ENCODE measurements around the gene SLC5A2.

SLC5A2 gene

GRCh38 chr16:31508706-31509195 is 25.8 kb downstream of the SLC5A2 start:
- no peaks in the 10 kb centered on the region for H3K9me3 ChIP-seq (ENCODE audit: insufficient read depth, low read length)
- H3K4me2 ChIP-seq (ENCODE audit: low read length): peak overlapping the region; percentile 71
- peak overlapping the region; percentile 65 for H2AFZ ChIP-seq (ENCODE audit: low read depth, low read length)
- no peaks in the 10 kb centered on the region for H3K27me3 ChIP-seq (ENCODE audit: low read depth, low read length)
- H3K4me3 ChIP-seq (ENCODE audit: low read length): peak overlapping the region; percentile 81
- peaks cover 30% of the 10 kb centered on the region for H3K4me1 ChIP-seq (ENCODE audit: low read length)
- H4K20me1 ChIP-seq (ENCODE audit: insufficient read depth, low read length): peaks cover 6% of the 10 kb centered on the region; the same call in 1 of the 2 replicates
- H3K27ac ChIP-seq (ENCODE audit: low read length): peak overlapping the region; percentile 33
- peak overlapping the region; percentile 79 for H3K9ac ChIP-seq (ENCODE audit: low read length)
- TF ChIP-seq CTCF (IDR thresholded peaks at IDR 0.05; ENCODE audit: low read depth, low read length) (no peak), EZH2phosphoT487 (IDR thresholded peaks at IDR 0.05; ENCODE audit: low read depth) (no peak)
- peaks cover 4% of the 10 kb centered on the region for H3K36me3 ChIP-seq (replicated peaks; ENCODE audit: low read depth, low read length)
- peaks cover 25% of the 10 kb centered on the region for H3K79me2 ChIP-seq (ENCODE audit: low read length)

- Histone ChIP-seq H3K9ac (ENCODE audit: low read length) (no peak overlapping the region), H3K4me1 (ENCODE audit: low read length) (peaks cover 8% of the 10 kb centered on the region), H3K4me3 (ENCODE audit: low read length) (no peak overlapping the region), H3K4me2 (ENCODE audit: low read length) (no peak overlapping the region), H3K79me2 (ENCODE audit: low read length) (peaks cover 10% of the 10 kb centered on the region), H4K20me1 (ENCODE audit: insufficient read depth, low read length) (no peaks in the 10 kb centered on the region), H2AFZ (ENCODE audit: low read depth, low read length) (no peak overlapping the region), H3K9me3 (ENCODE audit: insufficient read depth, low read length) (no peaks in the 10 kb centered on the region), H3K27me3 (ENCODE audit: low read depth, low read length) (no peaks in the 10 kb centered on the region), H3K36me3 (replicated peaks; ENCODE audit: low read depth, low read length) (no peaks in the 10 kb centered on the region), H3K27ac (ENCODE audit: low read length) (no peak overlapping the region)
- TF ChIP-seq CTCF (IDR thresholded peaks at IDR 0.05; ENCODE audit: low read depth, low read length) (no peak), EZH2phosphoT487 (IDR thresholded peaks at IDR 0.05; ENCODE audit: low read depth) (no peak)
Measured at GRCh38 chr16:31513126-31513525, 30.2 kb downstream of the SLC5A2 start.

GRCh38 chr16:31513884-31514283 is 31.0 kb downstream of the SLC5A2 start:
- Histone ChIP-seq H3K4me1 (ENCODE audit: low read length) (peaks cover 7% of the 10 kb centered on the region), H3K9ac (ENCODE audit: low read length) (no peak overlapping the region), H3K4me3 (ENCODE audit: low read length) (no peak overlapping the region), H3K4me2 (ENCODE audit: low read length) (no peak overlapping the region), H3K27ac (ENCODE audit: low read length) (no peak overlapping the region), H3K79me2 (ENCODE audit: low read length) (peaks cover 4% of the 10 kb centered on the region), H2AFZ (ENCODE audit: low read depth, low read length) (no peak overlapping the region), H4K20me1 (ENCODE audit: insufficient read depth, low read length) (no peaks in the 10 kb centered on the region), H3K9me3 (ENCODE audit: insufficient read depth, low read length) (no peaks in the 10 kb centered on the region), H3K36me3 (replicated peaks; ENCODE audit: low read depth, low read length) (no peaks in the 10 kb centered on the region), H3K27me3 (ENCODE audit: low read depth, low read length) (no peaks in the 10 kb centered on the region)
- no peak for TF ChIP-seq EZH2phosphoT487 (IDR thresholded peaks at IDR 0.05; ENCODE audit: low read depth)
- TF ChIP-seq CTCF (IDR thresholded peaks at IDR 0.05; ENCODE audit: low read depth, low read length): no peak

- no peak overlapping the region for H3K9ac ChIP-seq (ENCODE audit: low read length)
- H3K9me3 ChIP-seq (ENCODE audit: insufficient read depth, low read length): no peaks in the 10 kb centered on the region
- no peaks in the 10 kb centered on the region for H3K4me1 ChIP-seq (ENCODE audit: low read length)
- H3K36me3 ChIP-seq (replicated peaks; ENCODE audit: low read depth, low read length): no peaks in the 10 kb centered on the region
- no peaks in the 10 kb centered on the region for H3K27me3 ChIP-seq (ENCODE audit: low read depth, low read length)
- H4K20me1 ChIP-seq (ENCODE audit: insufficient read depth, low read length): no peaks in the 10 kb centered on the region
- H3K4me2 ChIP-seq (ENCODE audit: low read length): no peak overlapping the region
- H3K27ac ChIP-seq (ENCODE audit: low read length): no peak overlapping the region
- no peaks in the 10 kb centered on the region for H3K79me2 ChIP-seq (ENCODE audit: low read length)
- TF ChIP-seq EZH2phosphoT487 (IDR thresholded peaks at IDR 0.05; ENCODE audit: low read depth): no peak
- no peak overlapping the region for H2AFZ ChIP-seq (ENCODE audit: low read depth, low read length)
- no peak overlapping the region for H3K4me3 ChIP-seq (ENCODE audit: low read length)
Measured at GRCh38 chr16:31517800-31518402, 35.0 kb downstream of the SLC5A2 start.
